DND-41 (cell line): ENCODE results near the gene ALKBH5.

ENCODE experiments used
- EZH2 ChIP-seq: IDR thresholded peaks from 3 replicates; pipeline ENCODE4 v1.6.1; 2012; ENCODE audit warnings: borderline replicate concordance, low read depth, mild to moderate bottlenecking, moderate library complexity, low read length, inconsistent platforms; ENCODE audit not compliant: severe bottlenecking
- TF ChIP-seq, protein P1 (sequence below): IDR thresholded peaks from 2 replicates; pipeline ENCODE4 v1.5.1; 2012; ENCODE audit warnings: borderline replicate concordance, low read length, moderate library complexity, mild to moderate bottlenecking; ENCODE audit not compliant: poor library complexity, severe bottlenecking; ENCODE audit errors: extremely low read depth

DNA sequence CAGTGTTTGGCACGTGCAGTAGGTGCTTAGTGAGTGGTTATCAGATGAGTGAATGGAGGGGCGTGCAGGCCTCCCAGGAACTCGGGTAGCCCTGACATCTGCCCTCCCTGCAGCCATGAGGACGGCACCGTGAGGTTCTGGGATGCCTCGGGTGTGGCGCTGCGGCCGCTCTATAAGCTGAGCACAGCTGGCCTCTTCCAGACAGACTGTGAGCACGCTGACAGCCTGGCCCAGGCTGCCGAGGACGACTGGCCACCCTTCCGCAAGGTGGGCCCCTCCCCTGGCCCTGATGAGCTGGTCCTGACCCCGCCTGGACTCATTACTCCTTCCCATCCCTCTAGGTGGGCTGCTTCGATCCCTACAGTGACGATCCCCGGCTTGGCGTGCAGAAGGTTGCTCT lies 52.9 kb downstream of the ALKBH5 start:
- TF ChIP-seq, protein P1, sequence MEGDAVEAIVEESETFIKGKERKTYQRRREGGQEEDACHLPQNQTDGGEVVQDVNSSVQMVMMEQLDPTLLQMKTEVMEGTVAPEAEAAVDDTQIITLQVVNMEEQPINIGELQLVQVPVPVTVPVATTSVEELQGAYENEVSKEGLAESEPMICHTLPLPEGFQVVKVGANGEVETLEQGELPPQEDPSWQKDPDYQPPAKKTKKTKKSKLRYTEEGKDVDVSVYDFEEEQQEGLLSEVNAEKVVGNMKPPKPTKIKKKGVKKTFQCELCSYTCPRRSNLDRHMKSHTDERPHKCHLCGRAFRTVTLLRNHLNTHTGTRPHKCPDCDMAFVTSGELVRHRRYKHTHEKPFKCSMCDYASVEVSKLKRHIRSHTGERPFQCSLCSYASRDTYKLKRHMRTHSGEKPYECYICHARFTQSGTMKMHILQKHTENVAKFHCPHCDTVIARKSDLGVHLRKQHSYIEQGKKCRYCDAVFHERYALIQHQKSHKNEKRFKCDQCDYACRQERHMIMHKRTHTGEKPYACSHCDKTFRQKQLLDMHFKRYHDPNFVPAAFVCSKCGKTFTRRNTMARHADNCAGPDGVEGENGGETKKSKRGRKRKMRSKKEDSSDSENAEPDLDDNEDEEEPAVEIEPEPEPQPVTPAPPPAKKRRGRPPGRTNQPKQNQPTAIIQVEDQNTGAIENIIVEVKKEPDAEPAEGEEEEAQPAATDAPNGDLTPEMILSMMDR, result no peak
- no peak for TF ChIP-seq EZH2
